HEK293 (cell line): ENCODE results near the gene ATG10.

Experiments
- CTCF ChIP-seq: fragments of 450-650 bp; formaldehyde crosslinking; IDR thresholded peaks from 2 replicates; pipeline ENCODE4 v1.5.1; 2016; ENCODE audit warnings: missing biosample characterization, missing genetic modification characterization
- KLF1 ChIP-seq: fragments of 450-650 bp; formaldehyde crosslinking; IDR thresholded peaks from 2 replicates; pipeline ENCODE4 v1.5.1; 2016; ENCODE audit warnings: missing biosample characterization, missing genetic modification characterization
- REST ChIP-seq: fragments of 450-650 bp; formaldehyde crosslinking; IDR thresholded peaks from 2 replicates; pipeline ENCODE4 v1.5.1; 2016; ENCODE audit warnings: missing biosample characterization, missing genetic modification characterization
- WT1 ChIP-seq: fragments of 450-650 bp; formaldehyde crosslinking; IDR thresholded peaks from 2 replicates; pipeline ENCODE4 v1.5.1; 2016; ENCODE audit warnings: missing biosample characterization, missing genetic modification characterization
- ZBTB44 ChIP-seq: fragments of 450-650 bp; IDR thresholded peaks from 2 replicates; pipeline ENCODE4 v1.5.1; 2018; ENCODE audit warnings: missing biosample characterization, mild to moderate bottlenecking, missing genetic modification characterization
- ZBTB49 ChIP-seq: fragments of 450-650 bp; formaldehyde crosslinking; IDR thresholded peaks from 2 replicates; pipeline ENCODE4 v1.5.1; 2016; ENCODE audit warnings: missing biosample characterization, missing genetic modification characterization, low read depth
- ZNF23 ChIP-seq: fragments of 450-650 bp; formaldehyde crosslinking; IDR thresholded peaks from 2 replicates; pipeline ENCODE4 v1.5.1; 2016; ENCODE audit warnings: missing biosample characterization, missing genetic modification characterization, borderline replicate concordance
- ZNF24 ChIP-seq: fragments of 450-650 bp; formaldehyde crosslinking; IDR thresholded peaks from 2 replicates; pipeline ENCODE4 v1.5.1; 2016; ENCODE audit warnings: missing biosample characterization, missing genetic modification characterization
- ZNF488 ChIP-seq: fragments of 450-650 bp; formaldehyde crosslinking; IDR thresholded peaks from 2 replicates; pipeline ENCODE4 v1.5.1; 2016; ENCODE audit warnings: missing biosample characterization, missing genetic modification characterization
- ZNF510 ChIP-seq: fragments of 450-650 bp; formaldehyde crosslinking; IDR thresholded peaks from 2 replicates; pipeline ENCODE4 v1.5.1; 2018; ENCODE audit warnings: mild to moderate bottlenecking, missing genetic modification characterization, missing biosample characterization; ENCODE audit not compliant: insufficient replicate concordance
- ZNF521 ChIP-seq: fragments of 450-650 bp; formaldehyde crosslinking; IDR thresholded peaks from 2 replicates; pipeline ENCODE4 v1.5.1; 2017; ENCODE audit warnings: missing biosample characterization, mild to moderate bottlenecking, missing genetic modification characterization
- ZNF558 ChIP-seq: fragments of 450-650 bp; formaldehyde crosslinking; IDR thresholded peaks from 2 replicates; pipeline ENCODE4 v1.5.1; 2016; ENCODE audit warnings: missing biosample characterization, missing genetic modification characterization
- ZNF571 ChIP-seq: fragments of 450-650 bp; formaldehyde crosslinking; IDR thresholded peaks from 2 replicates; pipeline ENCODE4 v1.5.0; 2017; ENCODE audit warnings: missing biosample characterization, missing genetic modification characterization
- ZNF580 ChIP-seq: fragments of 450-650 bp; formaldehyde crosslinking; IDR thresholded peaks from 2 replicates; pipeline ENCODE4 v1.5.1; 2016; ENCODE audit warnings: missing biosample characterization, missing genetic modification characterization

GRCh38 chr5:82018462-82018861, 46.6 kb downstream of the ATG10 start:
- no peak for TF ChIP-seq CTCF (tag by site-specific recombination)
- no peak for TF ChIP-seq WT1
- no peak for TF ChIP-seq ZNF24
- no peak for TF ChIP-seq ZBTB49
- no peak for TF ChIP-seq ZNF23 (tag by site-specific recombination)
- no peak for TF ChIP-seq ZNF580 (tag by site-specific recombination)
- no peak for TF ChIP-seq REST (tag by site-specific recombination)
- TF ChIP-seq KLF1 (tag by site-specific recombination): no peak
- TF ChIP-seq ZBTB44 (tag by site-specific recombination): no peak
- TF ChIP-seq ZNF510 (tag by site-specific recombination): no peak
- no peak for TF ChIP-seq ZNF521 (tag by site-specific recombination)
- TF ChIP-seq ZNF558 (tag by site-specific recombination): no peak
- no peak for TF ChIP-seq ZNF571 (tag by site-specific recombination)
- no peak for TF ChIP-seq ZNF488 (tag by site-specific recombination)
